COLO829 (cell line): ENCODE results near the gene SLC26A8.
"Not testable (repeated sequence)": the region's sequence is repeated elsewhere in the genome, so short reads cannot be mapped to it uniquely, and the experiment has no call there.

Experiments
- DNase-seq: peaks from one replicate; pipeline ENCODE4 v3.0.0; 2012; ENCODE audit warnings: low spot score

The SLC26A8 gene

GRCh38 chr6:35993150-35993549, 31.3 kb downstream of the SLC26A8 start:
- no peak for DNase-seq

GRCh38 chr6:35988047-35988446, 36.4 kb downstream of the SLC26A8 start:
- DNase-seq: not testable (repeated sequence)

- DNase-seq: no peak
These were observed 39.7 kb downstream of the SLC26A8 start for GRCh38 chr6:35984701-35985100.

- DNase-seq: no peak
These were observed 43.3 kb downstream of the SLC26A8 start for GRCh38 chr6:35980991-35981645.

- DNase-seq: not testable (repeated sequence)
These were observed 44.3 kb downstream of the SLC26A8 start for GRCh38 chr6:35980126-35980525.

GRCh38 chr6:35977308-35977707, 47.1 kb downstream of the SLC26A8 start:
- no peak for DNase-seq

GRCh38 chr6:35973670-35974222, 50.7 kb downstream of the SLC26A8 start:
- DNase-seq: no peak

- no peak for DNase-seq
These were observed 51.7 kb downstream of the SLC26A8 start for GRCh38 chr6:35972471-35973367.

GRCh38 chr6:35970181-35970580, 54.3 kb downstream of the SLC26A8 start:
- DNase-seq: peak; percentile 18

GRCh38 chr6:35969646-35970045, 54.8 kb downstream of the SLC26A8 start:
- DNase-seq: no peak

- DNase-seq: no peak
These were observed 55.6 kb downstream of the SLC26A8 start for GRCh38 chr6:35968821-35969220.

GRCh38 chr6:35967076-35967774, 57.2 kb downstream of the SLC26A8 start:
- no peak for DNase-seq

- peak; percentile 16 for DNase-seq
These were observed 61.5 kb downstream of the SLC26A8 start for GRCh38 chr6:35962779-35963560.

GRCh38 chr6:35960187-35960586, 64.3 kb downstream of the SLC26A8 start:
- DNase-seq: no peak

GRCh38 chr6:35955970-35956369, 68.5 kb downstream of the SLC26A8 start:
- DNase-seq: no peak

GRCh38 chr6:35955521-35955920, 68.9 kb downstream of the SLC26A8 start:
- no peak for DNase-seq

GRCh38 chr6:35955071-35955470, 69.4 kb downstream of the SLC26A8 start:
- no peak for DNase-seq

GRCh38 chr6:35954333-35954732, 70.1 kb downstream of the SLC26A8 start:
- DNase-seq: no peak

GRCh38 chr6:35948725-35949124, 75.7 kb downstream of the SLC26A8 start:
- DNase-seq: no peak

GRCh38 chr6:35945650-35946025, 78.8 kb downstream of the SLC26A8 start:
- DNase-seq: no peak

GRCh38 chr6:35943390-35943789, 81.1 kb downstream of the SLC26A8 start:
- no peak for DNase-seq

- no peak for DNase-seq
These were observed 82.1 kb downstream of the SLC26A8 start for GRCh38 chr6:35942355-35942754.
